Panc1 (cell line): ENCODE data around the gene GBA2.

Experiments used
- CTCF ChIP-seq: fragments of 450-650 bp; IDR thresholded peaks from 2 replicates; pipeline ENCODE4 v1.5.1; 2017; ENCODE audit warnings: mild to moderate bottlenecking
- POLR2AphosphoS5 ChIP-seq: IDR thresholded peaks from 2 replicates; pipeline ENCODE4 v1.6.1; 2012; ENCODE audit warnings: mild to moderate bottlenecking, low read depth, low read length, moderate library complexity

- TF ChIP-seq CTCF (no peak), POLR2AphosphoS5 (no peak)
Observed at GRCh38 chr9:35705372-35705771, 43.7 kb downstream of the GBA2 start.
